CD4-positive, alpha-beta T cell treated with Interleukin-15 for 1 hour (primary cell): Measurements from ENCODE around the gene NGLY1.
A peak's percentile ranks its signal among the peaks of the same experiment; 100 is the strongest.

Experiments used
- DNase-seq: peaks from one replicate; pipeline ENCODE4 v3.0.0-alpha.2; 2020

The NGLY1 gene, protein sequence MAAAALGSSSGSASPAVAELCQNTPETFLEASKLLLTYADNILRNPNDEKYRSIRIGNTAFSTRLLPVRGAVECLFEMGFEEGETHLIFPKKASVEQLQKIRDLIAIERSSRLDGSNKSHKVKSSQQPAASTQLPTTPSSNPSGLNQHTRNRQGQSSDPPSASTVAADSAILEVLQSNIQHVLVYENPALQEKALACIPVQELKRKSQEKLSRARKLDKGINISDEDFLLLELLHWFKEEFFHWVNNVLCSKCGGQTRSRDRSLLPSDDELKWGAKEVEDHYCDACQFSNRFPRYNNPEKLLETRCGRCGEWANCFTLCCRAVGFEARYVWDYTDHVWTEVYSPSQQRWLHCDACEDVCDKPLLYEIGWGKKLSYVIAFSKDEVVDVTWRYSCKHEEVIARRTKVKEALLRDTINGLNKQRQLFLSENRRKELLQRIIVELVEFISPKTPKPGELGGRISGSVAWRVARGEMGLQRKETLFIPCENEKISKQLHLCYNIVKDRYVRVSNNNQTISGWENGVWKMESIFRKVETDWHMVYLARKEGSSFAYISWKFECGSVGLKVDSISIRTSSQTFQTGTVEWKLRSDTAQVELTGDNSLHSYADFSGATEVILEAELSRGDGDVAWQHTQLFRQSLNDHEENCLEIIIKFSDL

GRCh38 chr3:25782938-25783660 lies at the start of gene NGLY1:
Gene NGLY1, minus strand, starts transcription at chr3:25783443. Its CDS starts 53 bp downstream, at chr3:25783390.
- peak; percentile 87 for DNase-seq

DNA sequence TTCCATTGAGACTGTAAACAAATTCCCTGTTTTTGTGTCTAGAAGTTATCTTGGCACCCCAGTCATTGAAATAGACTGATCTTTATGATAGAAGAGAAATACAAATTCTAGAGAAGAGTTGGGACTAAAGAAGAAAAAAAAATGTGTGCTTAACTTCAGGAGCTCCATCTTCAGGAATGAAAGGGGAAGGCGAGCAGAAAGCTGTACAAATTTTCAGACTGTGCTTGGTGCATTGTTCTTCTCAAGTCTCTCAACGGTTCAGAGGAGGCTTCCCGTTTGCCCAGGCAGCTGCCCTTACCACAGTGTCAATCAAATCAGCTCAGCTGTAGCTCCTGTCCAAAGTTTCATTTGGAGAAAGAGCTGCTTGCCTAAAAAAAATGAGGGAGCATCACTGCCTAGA lies 48.3 kb upstream of the NGLY1 start:
- DNase-seq: no peak

- no peak for DNase-seq
These were observed 47.4 kb upstream of the NGLY1 start for GRCh38 chr3:25830373-25831280.

- DNase-seq: no peak
These were observed 43.3 kb upstream of the NGLY1 start for GRCh38 chr3:25826510-25826909.

DNA sequence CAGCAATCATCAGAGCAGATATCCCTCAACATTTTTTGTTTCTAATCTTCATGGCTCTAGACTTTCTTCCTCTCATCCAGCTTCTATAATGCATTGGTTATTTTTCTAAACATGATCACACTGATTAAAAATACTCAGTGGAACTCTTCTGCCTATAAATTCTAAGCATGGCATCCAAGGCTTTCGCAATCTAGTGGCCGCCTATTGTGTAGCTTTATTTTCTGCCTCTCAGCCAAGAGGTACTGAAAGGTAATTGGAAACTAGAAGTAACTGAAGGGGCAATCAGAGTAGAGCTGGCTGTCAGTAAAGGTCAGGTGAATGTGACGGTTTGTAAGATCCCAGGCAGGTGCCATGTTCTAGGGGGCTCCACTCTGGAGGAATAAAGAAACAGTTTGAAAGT lies 40.1 kb upstream of the NGLY1 start:
- DNase-seq: no peak

DNA sequence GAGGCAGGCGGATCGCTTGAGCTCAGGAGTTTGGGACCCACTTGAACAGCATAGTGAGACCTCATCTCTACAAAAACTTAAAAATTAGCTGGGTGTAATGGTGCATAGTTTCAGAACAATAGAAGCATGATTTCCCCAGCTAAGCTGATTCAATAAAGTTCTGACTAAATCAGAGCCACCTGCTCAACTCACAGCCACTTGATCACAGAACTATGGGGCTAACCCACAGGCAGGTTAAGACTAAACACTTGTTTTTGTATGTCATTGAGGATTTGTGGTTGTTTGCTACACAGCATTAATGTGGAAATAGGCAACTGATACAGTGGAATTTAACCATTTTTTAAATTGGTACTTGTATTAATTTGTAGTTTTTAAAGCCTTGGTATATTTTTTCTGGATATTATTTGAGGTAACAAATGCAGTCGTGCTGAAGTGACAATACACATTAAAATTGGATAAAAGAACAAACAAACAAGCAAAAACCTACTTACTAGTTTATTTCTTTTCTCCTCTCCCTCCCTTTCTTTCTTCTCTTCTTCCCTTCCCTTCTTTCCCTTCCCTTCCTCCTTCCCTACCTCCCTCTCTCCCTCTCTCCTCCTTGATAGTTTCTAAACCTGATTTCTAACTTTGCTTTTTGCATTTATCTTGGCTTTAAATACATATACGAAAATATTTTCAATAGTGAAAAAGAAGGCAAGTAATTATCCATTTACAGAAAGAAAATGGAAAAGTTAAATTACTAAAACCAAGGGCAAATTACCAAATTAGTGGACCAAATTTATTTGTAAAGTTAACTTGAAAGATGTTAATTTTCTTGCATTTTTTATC lies 38.7 kb upstream of the NGLY1 start:
- no peak for DNase-seq

- DNase-seq: no peak
These were observed 37.7 kb upstream of the NGLY1 start for GRCh38 chr3:25820816-25821486.

GRCh38 chr3:25820366-25820765 lies 37.1 kb upstream of the NGLY1 start:
- no peak for DNase-seq

- DNase-seq: no peak
These were observed 35.1 kb upstream of the NGLY1 start for GRCh38 chr3:25818335-25818734.

GRCh38 chr3:25817638-25818037 lies 34.4 kb upstream of the NGLY1 start:
- no peak for DNase-seq

GRCh38 chr3:25817107-25817506 lies 33.9 kb upstream of the NGLY1 start:
- DNase-seq: no peak

GRCh38 chr3:25812644-25813043 lies 29.4 kb upstream of the NGLY1 start:
- DNase-seq: no peak

- DNase-seq: no peak
These were observed 21.4 kb upstream of the NGLY1 start for GRCh38 chr3:25804676-25805075.

DNA sequence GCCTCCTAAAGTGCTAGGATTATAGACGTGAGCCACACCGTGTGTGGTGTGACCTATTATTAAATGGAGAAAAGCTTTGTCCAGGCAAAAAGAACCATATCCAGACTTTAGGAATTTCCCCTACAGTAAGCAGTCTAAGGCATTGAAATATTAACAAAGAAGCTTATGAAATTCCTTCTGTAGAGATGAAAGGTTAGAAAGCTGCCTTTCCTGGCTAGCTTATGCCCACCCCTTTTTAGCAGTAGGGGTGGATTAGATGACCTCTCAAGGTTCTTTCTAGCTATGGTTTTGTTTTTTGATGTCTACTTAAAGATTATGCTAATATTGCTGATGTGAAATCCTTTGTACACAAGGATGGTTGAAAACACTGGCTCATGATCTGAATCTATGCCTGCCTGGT lies 20.6 kb upstream of the NGLY1 start:
- no peak for DNase-seq

DNA sequence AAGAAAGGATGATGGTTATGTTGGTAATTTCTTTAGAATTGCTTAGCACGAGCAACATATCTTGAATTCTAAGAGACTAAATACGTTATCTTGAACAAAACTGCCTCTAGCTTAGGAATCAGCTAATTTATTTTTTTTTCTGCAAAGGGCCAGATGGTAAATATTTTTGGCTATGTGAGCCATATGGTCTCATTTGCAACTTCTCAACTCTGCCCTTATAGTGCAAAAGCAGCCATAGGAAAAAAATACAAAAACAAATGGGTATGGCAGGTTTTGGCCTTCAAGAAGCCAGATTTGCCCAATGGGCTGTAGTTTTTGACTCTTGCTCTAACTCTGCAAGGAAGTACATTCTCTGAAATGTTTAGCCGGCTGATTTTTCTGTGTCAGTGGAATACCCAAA lies 18.5 kb upstream of the NGLY1 start:
- DNase-seq: no peak

DNA sequence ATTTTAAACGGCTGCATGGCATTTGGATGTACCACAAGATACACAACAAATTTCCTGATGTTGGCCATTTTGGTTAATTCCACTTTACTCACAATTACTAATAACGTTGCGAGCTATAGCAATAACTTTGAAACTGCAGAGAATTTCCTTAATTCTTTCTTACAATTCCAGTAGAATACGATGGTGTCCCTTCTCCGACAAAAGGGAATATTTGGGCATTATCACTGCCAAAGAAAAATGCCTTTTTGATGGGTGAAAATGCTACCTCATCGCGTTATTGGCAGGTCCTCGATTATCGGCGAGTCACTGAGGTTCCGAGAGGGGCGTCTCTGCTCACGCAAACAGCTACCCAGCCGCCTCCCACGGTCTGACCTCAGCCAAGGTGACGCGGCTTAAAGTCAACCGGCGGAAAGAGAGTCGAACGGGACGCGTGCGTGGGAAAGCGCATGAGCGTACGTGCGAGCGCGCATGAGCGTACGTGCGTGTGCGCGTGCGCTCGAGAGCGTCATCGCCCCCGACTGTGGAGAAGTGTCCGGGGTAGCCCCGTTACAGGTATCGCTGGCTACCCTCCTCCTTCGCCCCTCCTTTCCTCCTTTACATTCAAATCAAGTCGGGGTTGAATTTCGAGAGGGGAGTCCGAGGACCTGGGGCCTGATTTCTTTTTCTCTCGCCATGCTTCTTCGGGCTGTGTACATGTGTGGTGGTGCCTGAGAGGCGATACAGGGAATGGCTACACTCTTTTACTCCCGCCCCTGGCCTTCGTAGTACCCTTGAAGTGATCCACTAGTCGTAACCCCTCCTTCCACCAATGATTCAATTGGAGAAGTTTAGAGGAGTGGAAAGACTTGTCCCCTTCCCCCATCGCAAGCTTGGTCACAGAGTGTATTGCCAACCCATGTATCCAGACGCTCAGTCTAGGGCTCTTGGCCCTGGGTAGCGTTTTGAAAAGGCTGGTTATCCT lies 6.6 kb upstream of the NGLY1 start, which contains the start of gene OXSM:
Gene OXSM, plus strand, starts transcription at position 495 of the 961 bp plus-strand sequence. CDS start 931 bp downstream, outside the sequence.
- peak; percentile 94 for DNase-seq

DNA sequence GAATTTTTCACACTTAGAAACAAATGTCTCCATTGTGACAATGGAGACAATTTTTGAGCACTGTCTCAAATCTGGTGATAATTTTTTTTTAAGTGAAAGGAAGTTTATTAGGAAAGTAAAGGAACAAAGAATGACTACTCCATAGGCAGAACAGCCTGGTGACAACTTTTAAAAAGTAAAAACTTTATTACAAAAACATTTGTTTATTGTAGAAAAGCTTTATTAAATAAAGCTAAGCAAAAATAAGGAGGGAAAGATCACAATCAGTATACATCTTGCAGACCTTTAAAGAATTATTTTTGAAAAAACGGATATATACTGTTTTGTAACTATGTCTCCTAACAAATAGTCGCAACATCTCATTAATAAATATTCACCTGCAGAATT lies 6.0 kb upstream of the NGLY1 start:
- no peak for DNase-seq

- no peak for DNase-seq
These were observed 4.4 kb upstream of the NGLY1 start for GRCh38 chr3:25787689-25788088.

- DNase-seq: no peak
These were observed 2.6 kb upstream of the NGLY1 start for GRCh38 chr3:25785826-25786225.

DNA sequence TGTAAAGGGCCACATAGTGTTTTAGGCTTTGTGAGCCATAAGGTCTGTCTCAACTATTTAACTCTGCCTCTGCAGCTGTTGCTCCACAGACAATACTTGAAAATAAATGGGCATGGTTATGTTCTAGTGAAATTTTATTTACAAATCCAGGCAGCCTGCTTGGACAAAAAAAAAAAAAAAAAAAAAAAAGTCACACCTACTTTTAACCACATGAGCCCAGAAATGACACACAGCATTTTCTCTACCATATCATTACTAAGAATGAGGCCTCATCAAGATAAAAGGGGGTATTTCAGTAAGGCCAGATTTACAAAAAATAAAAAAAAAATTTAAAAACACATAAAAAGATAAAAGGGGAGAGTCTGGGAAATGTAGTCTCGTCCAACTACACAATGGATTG lies 1.7 kb upstream of the NGLY1 start:
- no peak for DNase-seq
